C4-2B (cell line): ENCODE measurements around the gene SPON1.
"Not testable (repeated sequence)": the region's sequence is repeated elsewhere in the genome, so short reads cannot be mapped to it uniquely, and the experiment has no call there.

Experiments
- ZFX ChIP-seq: fragments of 450-650 bp; IDR thresholded peaks from 2 replicates; pipeline ENCODE4 v1.6.1; 2017
- TF ChIP-seq, protein P1 (sequence below): fragments of 450-650 bp; conservative IDR thresholded peaks from 2 replicates; pipeline ENCODE4 v1.5.1; 2017; ENCODE audit warnings: mild to moderate bottlenecking

DNA sequence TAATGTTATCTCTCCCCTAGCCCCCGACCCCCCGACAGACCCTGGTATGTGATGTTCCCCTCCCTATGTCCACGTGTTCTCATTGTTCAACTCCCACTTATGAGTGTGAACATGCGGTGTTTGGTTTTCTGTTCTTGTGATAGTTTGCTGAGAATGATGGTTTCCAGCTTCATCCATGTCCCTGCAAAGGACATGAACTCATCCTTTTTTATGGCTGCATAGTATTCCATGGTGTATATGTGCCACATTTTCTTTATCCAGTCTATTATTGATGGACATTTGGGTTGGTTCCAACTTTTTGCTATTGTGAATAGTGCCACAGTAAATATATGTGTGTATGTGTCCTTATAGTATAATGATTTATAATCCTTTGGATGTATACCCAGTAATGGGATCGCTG lies 24.2 kb downstream of the SPON1 start:
- TF ChIP-seq, protein P1, sequence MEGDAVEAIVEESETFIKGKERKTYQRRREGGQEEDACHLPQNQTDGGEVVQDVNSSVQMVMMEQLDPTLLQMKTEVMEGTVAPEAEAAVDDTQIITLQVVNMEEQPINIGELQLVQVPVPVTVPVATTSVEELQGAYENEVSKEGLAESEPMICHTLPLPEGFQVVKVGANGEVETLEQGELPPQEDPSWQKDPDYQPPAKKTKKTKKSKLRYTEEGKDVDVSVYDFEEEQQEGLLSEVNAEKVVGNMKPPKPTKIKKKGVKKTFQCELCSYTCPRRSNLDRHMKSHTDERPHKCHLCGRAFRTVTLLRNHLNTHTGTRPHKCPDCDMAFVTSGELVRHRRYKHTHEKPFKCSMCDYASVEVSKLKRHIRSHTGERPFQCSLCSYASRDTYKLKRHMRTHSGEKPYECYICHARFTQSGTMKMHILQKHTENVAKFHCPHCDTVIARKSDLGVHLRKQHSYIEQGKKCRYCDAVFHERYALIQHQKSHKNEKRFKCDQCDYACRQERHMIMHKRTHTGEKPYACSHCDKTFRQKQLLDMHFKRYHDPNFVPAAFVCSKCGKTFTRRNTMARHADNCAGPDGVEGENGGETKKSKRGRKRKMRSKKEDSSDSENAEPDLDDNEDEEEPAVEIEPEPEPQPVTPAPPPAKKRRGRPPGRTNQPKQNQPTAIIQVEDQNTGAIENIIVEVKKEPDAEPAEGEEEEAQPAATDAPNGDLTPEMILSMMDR: not testable (repeated sequence)
- TF ChIP-seq ZFX: not testable (repeated sequence)
